GM18870 (cell line): ENCODE results near the gene OSER1.
"Not testable (repeated sequence)": the region's sequence is repeated elsewhere in the genome, so short reads cannot be mapped to it uniquely, and the experiment has no call there.

ENCODE experiments used
- ATAC-seq: cut with Tn5 transposase; IDR thresholded peaks from one replicate; pipeline ENCODE4 v1.9.1; 2021; ENCODE audit warnings: moderate library complexity; ENCODE audit not compliant: unreplicated experiment

The OSER1 gene

DNA sequence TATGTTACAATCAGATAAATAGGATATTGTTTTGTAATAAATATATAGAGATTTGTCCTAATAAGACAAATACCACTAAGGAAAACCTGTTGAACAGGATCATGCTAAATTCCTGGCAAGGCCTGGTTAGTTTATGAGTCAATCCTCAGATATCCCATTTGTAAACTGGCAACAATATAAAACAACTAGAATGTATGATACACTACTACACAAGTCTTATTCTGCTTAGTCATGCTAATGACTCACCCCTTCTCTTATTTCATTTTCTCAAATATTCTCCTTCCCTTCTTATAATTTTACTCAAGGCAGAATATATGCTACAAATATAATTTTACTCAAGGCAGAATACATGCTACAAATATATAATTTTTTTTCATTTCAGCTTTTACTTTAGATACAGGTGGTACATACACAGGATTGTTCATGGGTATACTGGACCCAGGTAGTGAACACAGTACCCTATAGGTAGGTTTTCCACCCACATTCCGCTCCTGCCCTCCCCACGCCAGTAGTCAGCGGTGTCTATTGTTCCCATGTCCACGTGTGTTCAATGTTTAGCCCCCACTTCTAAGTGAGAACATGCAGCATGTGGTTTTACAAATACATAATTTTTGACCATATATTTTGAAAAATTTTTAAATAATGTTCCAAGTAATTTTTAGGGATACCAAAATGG lies 6.3 kb downstream of the OSER1 start:
- ATAC-seq, result no peak

DNA sequence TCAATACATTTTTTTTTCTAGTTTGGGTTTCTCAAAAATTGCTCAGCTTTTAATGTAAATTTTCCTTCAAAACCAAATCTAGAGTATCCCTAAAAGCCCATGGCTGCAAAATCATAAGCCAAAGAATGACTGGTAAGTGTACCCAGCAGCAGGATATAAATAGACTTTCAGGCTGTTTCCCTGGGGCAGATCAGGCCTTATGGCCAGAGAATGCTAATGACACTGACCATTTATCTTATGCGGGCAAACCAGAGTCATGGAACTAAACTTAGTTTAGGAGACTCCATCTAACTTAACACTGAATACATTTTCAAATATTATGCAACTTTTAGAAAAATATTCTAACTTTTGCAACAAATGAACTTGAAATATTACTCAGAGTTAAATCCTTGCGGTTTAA lies 7.4 kb downstream of the OSER1 start:
- ATAC-seq, result no peak

DNA sequence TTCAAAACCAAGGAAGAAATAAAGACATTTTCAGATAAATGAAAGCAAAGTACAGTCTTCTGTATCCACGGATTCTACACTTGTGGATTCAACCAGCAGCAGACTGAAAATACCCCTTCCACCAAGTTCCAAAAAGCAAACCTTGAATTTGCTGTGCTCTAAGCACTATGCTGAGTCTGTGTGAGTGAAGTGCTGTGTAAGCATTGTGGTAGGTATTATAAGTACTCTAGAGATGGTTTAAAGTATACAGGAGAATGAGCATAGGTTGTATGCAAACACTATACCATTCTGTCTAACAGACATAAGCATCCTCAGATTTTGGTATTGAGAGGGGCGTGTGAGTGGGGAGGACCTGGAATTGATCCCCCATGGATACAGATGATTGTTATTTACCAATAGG lies 9.6 kb downstream of the OSER1 start:
- ATAC-seq, result no peak

DNA sequence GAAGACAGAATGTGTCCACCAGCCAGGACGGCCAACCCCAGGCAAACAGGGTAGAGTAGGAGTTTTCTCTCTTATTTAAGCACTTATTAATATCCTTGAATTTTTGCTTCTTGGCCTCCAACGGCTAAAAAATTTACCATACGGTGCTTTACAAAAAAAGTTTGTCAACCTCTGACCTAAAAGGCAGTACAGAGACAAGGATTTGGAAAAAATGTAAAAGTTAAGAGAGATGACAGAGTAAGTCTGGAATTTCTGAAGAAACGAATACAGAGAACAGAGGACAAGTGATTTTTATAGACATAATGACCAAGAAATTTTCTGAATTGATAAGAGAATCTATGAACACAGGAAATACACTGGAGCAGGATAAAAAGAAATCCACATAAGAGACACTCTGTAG lies 10.2 kb downstream of the OSER1 start:
- no peak for ATAC-seq

DNA sequence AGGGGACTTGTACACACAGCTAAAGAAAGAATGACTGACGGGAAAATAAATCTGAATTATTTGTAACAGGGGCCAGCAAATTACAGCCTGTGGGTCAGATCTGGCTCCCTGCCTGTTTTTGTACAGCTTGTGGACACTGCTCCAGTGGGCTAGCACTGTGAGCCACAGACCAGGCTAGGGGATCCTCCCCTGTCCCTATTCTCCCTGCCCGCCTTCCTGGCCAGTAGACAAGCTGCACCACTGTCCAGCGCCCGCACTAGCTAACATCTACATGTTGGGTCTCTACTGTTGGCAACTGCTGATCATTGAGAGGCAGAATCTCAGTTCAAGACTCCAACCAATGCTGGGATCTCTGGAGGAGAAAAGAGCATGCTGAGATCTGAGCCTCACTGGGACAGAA lies 10.7 kb downstream of the OSER1 start:
- ATAC-seq, result no peak

DNA sequence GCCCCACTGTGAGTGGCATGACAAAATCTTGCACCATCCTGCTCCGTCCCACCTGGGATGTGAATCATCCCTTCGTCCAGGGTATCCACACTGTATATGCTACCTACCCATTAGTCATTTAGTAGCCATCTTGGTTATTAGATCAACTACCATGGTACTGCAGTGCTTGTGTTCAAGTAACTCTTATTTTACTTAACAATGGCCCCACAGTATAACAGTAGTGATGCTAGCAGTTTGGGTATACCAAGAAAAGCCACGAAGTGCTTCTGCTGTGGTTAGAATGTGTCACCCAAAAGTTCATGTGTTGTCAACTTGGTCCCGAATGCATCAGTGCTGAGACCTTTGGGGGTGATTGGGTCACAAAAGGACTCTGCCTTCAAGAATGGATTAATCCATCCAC lies 11.7 kb downstream of the OSER1 start:
- no peak for ATAC-seq

DNA sequence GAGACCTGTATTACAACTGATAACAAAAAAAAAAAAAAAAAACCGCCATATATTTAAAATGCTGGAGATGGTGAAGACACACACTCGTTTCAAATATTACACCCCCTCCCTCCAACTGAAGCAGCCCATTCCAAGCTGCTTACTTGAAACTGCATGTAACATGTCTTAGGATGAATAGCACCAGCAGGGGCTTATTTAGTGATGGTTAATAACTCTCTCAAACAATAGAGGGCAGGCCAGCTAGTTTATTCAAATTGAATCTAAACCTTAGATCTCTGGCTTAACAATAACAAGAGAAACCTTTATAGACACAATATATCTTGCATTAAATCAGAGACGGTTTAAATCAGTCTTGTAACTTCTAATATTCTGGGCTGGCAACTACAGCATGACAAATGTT lies 14.3 kb downstream of the OSER1 start:
- ATAC-seq, result no peak

DNA sequence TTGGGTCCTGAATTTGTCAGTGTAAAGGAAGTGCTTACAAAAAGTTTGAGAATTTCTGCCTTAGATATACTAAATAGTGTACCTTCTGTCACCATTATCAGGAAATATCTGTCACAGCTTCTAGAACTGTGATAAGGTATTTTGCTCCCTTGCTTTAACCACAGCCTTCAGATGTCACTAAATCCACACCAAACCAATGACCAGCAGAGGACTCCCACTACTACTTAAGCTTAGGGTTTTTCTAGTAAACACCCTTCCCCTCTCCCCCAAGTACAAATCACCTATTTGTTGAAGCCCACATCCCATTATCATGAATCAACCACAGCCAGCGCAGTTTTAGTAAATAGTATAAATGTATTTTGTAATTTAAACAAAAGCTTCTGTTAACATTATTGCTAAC lies 15.0 kb downstream of the OSER1 start:
- ATAC-seq, result no peak

DNA sequence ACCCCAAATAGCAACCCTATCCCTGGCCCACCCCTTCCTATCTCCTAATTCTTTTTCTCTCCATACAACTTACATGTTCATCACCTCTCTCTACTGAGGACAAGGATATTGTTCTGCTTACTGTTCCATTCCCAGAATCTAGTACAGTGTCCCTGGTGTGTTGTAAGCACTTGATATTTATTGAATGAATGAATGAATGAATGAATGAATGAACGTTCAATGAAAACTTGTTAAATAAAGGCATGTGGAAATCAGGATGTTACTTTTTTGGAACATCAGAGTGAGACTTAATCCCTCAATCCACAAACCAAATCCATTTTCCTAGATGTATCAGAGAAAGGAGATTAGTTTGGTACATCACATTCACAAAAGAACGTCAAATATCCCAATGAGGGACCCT lies 16.8 kb downstream of the OSER1 start:
- no peak for ATAC-seq

DNA sequence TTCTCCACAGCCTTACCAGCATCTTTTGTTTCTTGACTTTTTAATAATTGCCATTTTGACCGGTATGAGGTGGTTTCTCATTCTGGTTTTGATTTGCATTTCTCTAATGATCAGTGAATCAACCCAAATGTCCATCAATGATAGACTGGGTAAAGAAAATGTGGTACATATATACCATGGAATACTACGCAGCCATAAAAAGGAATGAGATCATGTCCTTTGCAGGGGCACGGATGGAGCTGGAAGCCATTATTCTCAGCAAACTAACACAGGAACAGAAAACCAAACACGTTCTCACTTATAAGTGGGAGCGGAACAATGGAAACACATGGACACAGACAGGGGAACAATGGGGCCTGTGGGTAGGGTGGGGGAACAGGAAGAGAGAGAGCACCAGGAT lies 18.9 kb downstream of the OSER1 start:
- ATAC-seq, result not testable (repeated sequence)

DNA sequence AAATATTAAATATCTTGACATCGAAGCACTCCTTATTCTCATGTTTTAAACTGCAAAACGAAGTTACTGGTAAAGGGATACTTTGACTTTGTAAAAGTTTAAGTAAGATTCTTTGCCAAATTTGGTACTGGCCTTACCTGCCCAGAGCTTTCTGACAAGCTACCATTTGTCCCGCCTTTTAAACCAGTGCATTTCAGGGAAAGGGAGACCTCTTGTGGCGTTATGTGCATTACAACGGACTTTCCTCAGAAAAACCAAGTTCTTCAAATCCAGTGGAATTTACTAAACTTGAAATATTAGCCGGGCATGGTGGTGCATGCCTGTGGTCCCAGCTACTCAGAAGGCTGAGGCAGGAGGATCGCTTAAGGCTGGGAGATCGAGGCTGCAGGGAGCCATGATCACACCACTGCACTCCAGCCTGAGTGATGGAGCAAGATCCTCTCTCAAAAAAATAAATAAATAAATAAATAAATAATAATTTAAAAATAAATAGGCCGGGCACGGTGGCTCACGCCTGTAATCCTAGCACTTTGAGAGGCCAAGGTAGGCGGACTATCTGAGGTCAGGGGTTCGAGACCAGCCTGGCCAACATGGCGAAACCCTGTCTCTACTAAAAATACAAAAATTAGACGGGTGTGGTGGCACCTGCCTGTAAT lies 20.2 kb downstream of the OSER1 start:
- not testable (repeated sequence) for ATAC-seq

DNA sequence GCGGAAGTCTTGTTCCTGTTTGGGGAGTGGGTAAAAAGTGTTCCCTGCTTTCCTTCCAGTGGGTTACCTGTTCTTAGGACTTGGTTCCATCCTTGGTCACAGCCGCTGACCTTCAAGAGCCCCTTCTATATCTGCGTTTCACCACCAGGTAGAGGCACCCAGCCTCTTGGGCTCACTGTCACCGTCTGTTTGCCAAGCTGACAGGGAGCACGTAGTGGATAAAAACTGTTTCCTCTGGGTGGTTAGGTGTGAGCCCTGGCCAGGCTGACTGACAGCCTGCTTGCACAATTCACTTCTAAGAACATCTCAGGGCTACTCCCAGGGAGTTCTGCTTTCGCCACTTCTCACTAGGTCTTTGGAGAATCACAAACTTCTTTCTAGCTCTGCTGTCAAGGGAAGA lies 21.8 kb downstream of the OSER1 start:
- no peak for ATAC-seq

DNA sequence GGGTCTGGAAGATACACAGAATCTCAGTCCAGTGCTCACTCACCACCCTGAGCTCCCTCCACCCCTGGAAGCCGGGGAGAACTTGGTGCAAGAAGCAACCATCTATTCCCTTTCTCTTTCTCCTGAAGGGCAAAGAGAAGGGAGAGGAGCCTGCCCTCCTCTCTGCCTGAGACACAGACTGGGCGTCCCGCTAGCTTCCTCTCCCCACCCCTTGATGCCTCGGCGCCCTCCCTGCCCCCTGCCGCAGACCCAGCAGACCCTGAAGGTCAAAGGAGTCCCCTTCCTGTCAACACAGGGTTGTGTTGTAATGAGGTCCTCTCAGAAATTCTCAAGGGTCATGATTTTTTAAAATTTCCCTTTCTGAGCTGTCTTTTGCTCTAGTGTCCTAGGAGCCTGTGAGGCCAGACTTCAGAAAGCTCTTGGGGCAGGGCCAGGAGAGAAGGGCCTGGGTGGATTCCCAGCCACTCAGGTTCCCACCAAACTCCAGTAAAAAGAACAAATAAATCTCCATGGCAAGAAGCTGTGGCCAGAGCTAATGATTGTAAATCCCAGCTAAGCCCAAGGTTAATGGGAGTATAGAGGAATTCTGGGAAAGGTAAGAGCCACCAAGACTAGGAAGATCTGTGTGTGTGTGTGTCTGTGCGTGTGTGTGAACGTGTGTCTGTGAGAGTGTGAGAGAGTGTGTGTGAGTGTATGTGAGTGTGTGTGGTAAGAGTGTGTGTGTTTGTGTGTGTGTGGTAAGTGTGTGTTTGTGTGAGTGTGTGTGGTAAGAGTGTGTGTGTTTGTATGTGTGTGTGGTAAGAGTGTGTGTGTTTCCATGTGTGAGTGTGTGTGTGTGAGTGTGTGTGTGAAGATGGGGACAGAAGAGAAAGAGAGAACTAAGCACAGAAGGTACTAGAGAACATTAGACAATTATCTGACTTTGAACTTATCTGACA lies 22.5 kb downstream of the OSER1 start:
- no peak for ATAC-seq

DNA sequence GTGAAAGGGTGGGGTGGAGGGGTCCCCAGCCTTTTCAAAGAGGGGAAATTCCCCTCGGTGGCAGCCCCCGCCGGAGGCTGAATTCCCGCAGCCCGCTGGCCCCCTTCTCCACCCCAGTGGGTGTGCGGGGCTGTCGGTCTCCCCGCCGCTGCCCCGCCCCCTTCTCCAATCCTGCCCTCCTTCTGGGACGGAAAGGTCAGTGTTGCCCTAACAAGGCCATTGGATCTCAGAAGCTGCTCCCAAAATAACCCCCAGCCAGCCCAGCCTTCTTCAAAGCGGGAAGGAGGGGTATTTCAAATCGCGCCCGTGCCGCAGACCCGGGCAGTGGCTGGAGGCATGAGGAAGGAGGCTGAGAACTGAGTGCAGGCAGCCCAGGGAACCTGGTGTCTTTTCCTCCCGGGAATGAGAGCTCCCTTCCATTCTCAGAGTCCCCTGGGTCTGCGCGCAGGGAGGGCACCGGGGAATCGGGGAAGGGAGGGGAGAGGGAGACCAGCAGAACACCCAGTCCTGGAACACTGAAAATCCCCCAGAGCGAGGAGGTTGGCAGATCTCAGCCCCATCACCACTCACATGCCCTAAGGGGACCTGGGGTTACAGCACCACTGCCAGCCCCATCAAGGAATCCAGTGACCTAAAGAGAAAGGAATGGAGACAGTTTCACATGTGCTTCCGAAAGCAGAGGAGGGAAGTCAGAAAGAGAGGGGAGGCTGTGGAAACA lies 23.4 kb downstream of the OSER1 start, which contains the start of gene JPH2:
JPH2 (minus strand) TSS at position 135 of the 718 bp plus-strand sequence. CDS start 483 bp downstream, outside the sequence.
- no peak for ATAC-seq

DNA sequence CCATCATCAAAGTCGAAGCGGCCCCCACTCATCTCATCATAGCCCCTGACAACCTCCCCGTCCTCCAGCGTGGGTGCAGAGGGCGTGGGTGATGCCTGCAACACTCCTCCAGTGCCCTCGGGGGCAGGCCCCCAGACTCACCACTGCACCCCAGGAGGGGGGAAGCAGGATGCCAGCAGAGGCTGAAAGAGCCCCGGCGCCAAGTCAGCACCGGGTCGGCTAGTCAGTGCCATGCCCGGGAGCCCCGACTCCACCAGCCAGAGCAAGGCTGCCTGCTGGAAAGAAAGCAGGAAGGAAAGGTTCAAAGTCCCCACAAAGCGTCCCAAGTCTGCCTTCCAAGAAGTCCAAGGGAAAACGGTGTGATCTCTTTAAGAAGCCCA lies 23.9 kb downstream of the OSER1 start:
- ATAC-seq, result no peak

DNA sequence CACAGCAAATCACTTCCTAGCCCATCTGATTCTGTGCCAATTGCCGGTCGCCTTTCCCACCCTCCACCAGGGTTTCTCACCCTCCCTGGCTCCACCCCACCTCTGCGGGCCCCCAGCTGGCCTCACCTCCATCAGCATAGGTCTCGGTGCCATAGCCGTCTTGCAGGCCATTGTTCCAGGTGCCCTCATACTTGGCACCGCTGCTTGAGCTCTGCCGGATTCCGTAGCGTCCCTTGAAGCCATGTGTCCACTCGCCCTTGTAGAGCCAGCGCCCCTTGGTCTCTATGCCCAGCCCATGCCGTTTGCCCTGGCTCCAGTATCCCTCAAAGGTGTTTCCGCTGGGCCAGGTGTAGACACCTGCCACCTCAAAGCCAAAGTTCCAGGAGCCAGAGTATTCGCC lies 24.4 kb downstream of the OSER1 start:
- no peak for ATAC-seq

DNA sequence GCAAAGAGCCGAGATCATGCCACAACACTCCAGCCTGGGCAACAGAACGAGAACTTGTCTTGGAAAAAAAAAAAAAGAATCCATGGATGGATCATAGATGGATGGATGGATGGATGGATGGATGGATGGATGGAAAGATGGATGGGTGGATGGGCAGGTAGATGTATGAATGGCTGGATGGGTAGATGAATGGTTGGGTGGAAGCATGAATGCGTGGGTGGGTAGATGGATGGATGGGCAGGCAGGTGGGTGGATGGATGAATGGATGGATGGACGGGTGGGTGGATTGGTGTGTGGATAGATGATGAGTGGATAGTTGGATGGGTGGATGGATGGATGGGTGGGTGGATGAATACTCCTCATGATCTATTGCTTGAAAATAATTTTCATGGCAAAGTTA lies 25.0 kb downstream of the OSER1 start:
- no peak for ATAC-seq

DNA sequence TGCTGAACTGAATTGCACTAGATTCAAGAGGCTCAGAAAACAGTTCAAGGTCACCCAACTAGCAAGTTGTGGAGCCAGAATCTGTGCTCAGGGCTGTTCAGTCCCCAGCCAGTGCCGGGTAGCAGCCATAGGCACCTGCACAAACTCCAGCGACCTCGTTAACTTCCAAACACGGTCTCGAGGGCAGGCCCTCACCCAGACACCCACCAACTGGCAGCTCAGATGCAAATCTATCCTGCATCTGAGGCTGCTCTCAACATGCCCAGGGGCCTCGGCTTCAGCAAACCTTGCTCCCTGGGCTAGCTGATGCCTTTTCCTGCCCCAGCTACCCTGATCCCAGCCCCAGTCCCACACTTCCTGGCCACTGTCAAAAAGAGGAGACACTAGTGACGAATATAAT lies 27.3 kb downstream of the OSER1 start:
- no peak for ATAC-seq

DNA sequence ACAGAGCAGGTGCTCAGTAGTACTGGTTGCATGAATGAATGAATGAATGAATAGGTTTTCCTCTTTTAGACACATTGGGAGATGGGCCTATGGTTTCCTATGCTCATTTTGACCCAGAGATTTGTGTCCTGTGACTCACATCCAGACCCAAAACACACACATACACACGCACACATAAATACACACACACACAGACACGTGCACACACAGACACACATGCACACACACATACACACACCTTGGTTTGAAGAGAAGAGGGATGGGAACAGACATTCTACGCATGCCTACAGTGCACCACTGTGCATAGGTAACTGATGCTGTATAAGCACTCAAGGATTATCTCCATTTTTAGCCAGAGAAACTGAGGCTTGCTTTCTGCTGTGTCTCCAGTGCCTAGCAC lies 27.7 kb downstream of the OSER1 start:
- no peak for ATAC-seq

DNA sequence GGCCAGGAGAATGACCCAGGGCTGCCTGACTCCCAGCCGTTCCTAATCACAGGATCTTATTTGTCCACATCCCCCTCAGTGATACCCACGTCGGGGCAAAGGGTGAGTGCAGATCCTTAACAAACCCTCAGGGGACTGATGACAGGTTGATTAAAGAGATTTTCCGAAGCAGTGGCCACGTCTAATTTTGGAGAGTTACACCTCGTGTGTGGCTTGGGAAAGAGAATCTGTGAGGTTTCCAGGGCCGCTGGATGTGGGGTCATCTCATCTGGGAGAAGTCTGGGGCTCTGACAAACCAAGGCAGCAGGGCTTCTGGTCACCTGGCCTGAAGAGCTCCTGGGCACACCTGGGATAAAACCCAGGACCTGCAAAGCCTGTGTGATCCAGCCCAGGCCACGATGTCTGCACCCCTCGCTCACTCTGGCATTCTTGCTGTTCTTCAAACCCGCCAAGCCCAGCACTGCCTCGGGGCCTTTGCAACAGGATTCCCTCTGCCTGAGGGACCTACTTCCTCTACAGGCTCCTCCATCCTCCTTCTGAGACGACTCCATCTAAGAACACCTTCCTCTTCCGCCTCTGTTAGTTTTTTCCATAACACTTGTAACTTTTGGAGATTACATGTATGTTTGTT lies 28.3 kb downstream of the OSER1 start:
- ATAC-seq, result no peak

DNA sequence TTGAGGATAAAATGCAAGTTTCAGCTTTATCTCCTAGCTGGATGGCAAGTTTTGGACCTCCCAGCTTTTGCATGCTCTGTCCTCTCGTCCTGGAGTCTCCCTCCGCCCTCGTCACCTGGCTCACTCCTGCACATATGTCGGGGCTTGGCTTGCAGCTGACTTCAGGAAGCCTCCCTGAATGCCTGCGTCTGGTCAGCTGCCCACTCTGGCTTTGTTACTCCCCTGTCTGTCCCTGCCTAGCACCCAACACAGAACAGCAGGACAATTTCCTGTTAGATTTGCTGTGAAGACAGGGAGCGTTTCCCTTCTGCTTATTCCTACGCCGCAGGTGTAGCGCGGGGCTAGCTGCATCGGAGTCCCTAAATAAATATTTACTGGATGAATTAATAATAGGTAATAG lies 29.0 kb downstream of the OSER1 start:
- ATAC-seq, result no peak
